ENCODE measurements around the gene PSMB11. TPM values are rescaled to one million over a fixed set of nuclear protein-coding genes. Genes with fewer than 3 reads are reported as not detected.
"Not testable (repeated sequence)": the region's sequence is repeated elsewhere in the genome, so short reads cannot be mapped to it uniquely, and the experiment has no call there.

The PSMB11 gene
- not detected in 2 replicates for total RNA-seq

GRCh38 chr14:23042162-23042965, at the start of gene PSMB11:
TSS of gene PSMB11 (plus strand) at chr14:23042212. CDS start at chr14:23042226, 14 bp downstream.
- intact Hi-C loops (cut with micrococcal nuclease) = no loop called here

- intact Hi-C loops (cut with micrococcal nuclease) = no loop called here
Measured at GRCh38 chr14:22993517-22993916, 48.5 kb upstream of the PSMB11 start.

GRCh38 chr14:22994762-22995275, 47.2 kb upstream of the PSMB11 start:
- intact Hi-C loops (cut with micrococcal nuclease) = loop anchor here (1.0 kb wide), 1 partner anchor 63 kb away; no protein-coding TSS in a partner anchor

- intact Hi-C loops (cut with micrococcal nuclease) = no loop called here
Measured at GRCh38 chr14:22995889-22996625, 46.0 kb upstream of the PSMB11 start.

GRCh38 chr14:22996768-22997654, 45.0 kb upstream of the PSMB11 start:
- intact Hi-C loops (cut with micrococcal nuclease) = no loop called here

- intact Hi-C loops (cut with micrococcal nuclease) = no loop called here
Measured at GRCh38 chr14:22997676-22998323, 44.2 kb upstream of the PSMB11 start.

- intact Hi-C loops (cut with micrococcal nuclease) = no loop called here
Measured at GRCh38 chr14:22998329-22999012, 43.5 kb upstream of the PSMB11 start.

- intact Hi-C loops (cut with micrococcal nuclease) = no loop called here
Measured at GRCh38 chr14:23000860-23001259, 41.2 kb upstream of the PSMB11 start.

- intact Hi-C loops (cut with micrococcal nuclease) = no loop called here
Measured at GRCh38 chr14:23002592-23002991, 39.4 kb upstream of the PSMB11 start.

GRCh38 chr14:23004274-23004673, 37.7 kb upstream of the PSMB11 start:
- intact Hi-C loops (cut with micrococcal nuclease) = not testable (repeated sequence)

- intact Hi-C loops (cut with micrococcal nuclease) = loop anchor here (2.0 kb wide), 1 partner anchor 295 kb away; no protein-coding TSS in a partner anchor
Measured at GRCh38 chr14:23005451-23006187, 36.4 kb upstream of the PSMB11 start.

- intact Hi-C loops (cut with micrococcal nuclease) = loop anchor here (2.0 kb wide), 1 partner anchor 295 kb away; no protein-coding TSS in a partner anchor
Measured at GRCh38 chr14:23006188-23006534, 35.9 kb upstream of the PSMB11 start.

- intact Hi-C loops (cut with micrococcal nuclease) = loop anchor here (1.0 to 2.0 kb wide), 12 partner anchors 20 to 1622 kb away; partner anchors contain the start of genes ACIN1, AJUBA, C14orf119 and DAD1
Measured at GRCh38 chr14:23006544-23007419, 35.2 kb upstream of the PSMB11 start.

GRCh38 chr14:23008831-23009230, 33.2 kb upstream of the PSMB11 start:
- intact Hi-C loops (cut with micrococcal nuclease) = no loop called here

- intact Hi-C loops (cut with micrococcal nuclease) = no loop called here
Measured at GRCh38 chr14:23009483-23009938, 32.5 kb upstream of the PSMB11 start.

GRCh38 chr14:23009939-23010726, 31.9 kb upstream of the PSMB11 start, which contains the start of gene C14orf93:
TSS of gene C14orf93 (minus strand) at chr14:23010143. CDS start at chr14:22999023, 11,120 bp downstream.
- intact Hi-C loops (cut with micrococcal nuclease) = loop anchor here (1.0 kb wide), 1 partner anchor 291 kb away; no protein-coding TSS in a partner anchor

Measured in T-helper 1 cell treated with Interleukin-12 subunit alpha and Interleukin-12 subunit beta and Interleukin-4 antibody, amounts not matched to agents 30 ng/mL and 1 ng/mL, for 36 hours (primary cell).